Fibroblast of pulmonary artery (primary cell): ENCODE data around the gene VIP.
A peak's percentile ranks its signal among the peaks of the same experiment; 100 is the strongest.

Source experiments
- DNase-seq: peaks from one replicate; pipeline ENCODE4 v3.0.0-alpha.2; 2010; ENCODE audit warnings: low read depth
- H3K4me3 ChIP-seq: replicated peaks from 2 replicates; pipeline ENCODE4 v1.5.1; 2011; ENCODE audit warnings: low read depth, mild to moderate bottlenecking, control low read depth, low read length, moderate library complexity
- CTCF ChIP-seq: IDR thresholded peaks from 2 replicates; pipeline ENCODE4 v1.5.1; 2011; ENCODE audit warnings: mild to moderate bottlenecking, control low read depth, low read length, inconsistent platforms; ENCODE audit errors: missing control alignments

Gene VIP

GRCh38 chr6:152721956-152722355 is 28.6 kb upstream of the VIP start:
- no peak for DNase-seq
- H3K4me3 ChIP-seq = no peak overlapping the region
- TF ChIP-seq CTCF = no peak

GRCh38 chr6:152723398-152723797 is 27.2 kb upstream of the VIP start:
- no peak overlapping the region for H3K4me3 ChIP-seq
- TF ChIP-seq CTCF = peak; percentile 4
- peak; percentile 78 for DNase-seq

GRCh38 chr6:152726313-152726712 is 24.3 kb upstream of the VIP start:
- no peak overlapping the region for H3K4me3 ChIP-seq
- TF ChIP-seq CTCF = no peak
- DNase-seq = no peak

- DNase-seq = no peak
- no peak for TF ChIP-seq CTCF
Observed at GRCh38 chr6:152727507-152727906, 23.1 kb upstream of the VIP start.

GRCh38 chr6:152734630-152735029 is 16.0 kb upstream of the VIP start:
- no peak for DNase-seq
- no peak for TF ChIP-seq CTCF
- no peak overlapping the region for H3K4me3 ChIP-seq

More at GRCh38 chr6:152727507-152727906, 23.1 kb upstream of the VIP start:
- H3K4me3 ChIP-seq = no peak overlapping the region

- DNase-seq = peak; percentile 39
- TF ChIP-seq CTCF = no peak
- no peak overlapping the region for H3K4me3 ChIP-seq
Observed at GRCh38 chr6:152736687-152737273, 13.8 kb upstream of the VIP start.

GRCh38 chr6:152745509-152746171 is 5.0 kb upstream of the VIP start:
- no peak for TF ChIP-seq CTCF
- no peak overlapping the region for H3K4me3 ChIP-seq
- no peak for DNase-seq
